ENCODE results near the gene PFN3. TPM values are rescaled to one million over a fixed set of nuclear protein-coding genes. Genes with fewer than 3 reads are reported as not detected.
A peak's percentile ranks its signal among the peaks of the same experiment; 100 is the strongest.

PFN3 gene
- total RNA-seq, 3 donors from 2014 or later (not counting 1 experiment from before 2014, with no cell fraction given): not detected

GRCh38 chr5:177434437-177434836 lies 34.0 kb upstream of the PFN3 start:
- H3K4me1 ChIP-seq (ENCODE audit: control insufficient read depth, insufficient read depth, low read length): peaks cover 84% of the 10 kb centered on the region
- H3K4me3 Mint-ChIP-seq: peak overlapping the region; percentile 37
- ATAC-seq: peak; percentile 21 to 44 (median 22)

GRCh38 chr5:177433658-177434217 lies 33.3 kb upstream of the PFN3 start:
- peaks cover 77% of the 10 kb centered on the region for H3K36me3 ChIP-seq (ENCODE audit: control insufficient read depth, insufficient read depth, low read length)
- intact Hi-C loops (cut with micrococcal nuclease): no loop called here
- ATAC-seq (no peak), DNase-seq (no peak)
- peak overlapping the region; percentile 93 for H3K27ac ChIP-seq (ENCODE audit: low read length)
- H3K4me1 ChIP-seq (ENCODE audit: control insufficient read depth, insufficient read depth, low read length): peaks cover 91% of the 10 kb centered on the region
- peak overlapping the region; percentile 94 to 99 for H3K27ac Mint-ChIP-seq
- no peaks in the 10 kb centered on the region for H3K9me3 ChIP-seq (ENCODE audit: control insufficient read depth, insufficient read depth, low read length)
- WGBS (ENCODE audit: insufficient coverage): 92% methylated on average over 26 of the region's 29 CpGs
- H3K36me3 Mint-ChIP-seq: no peaks in the 10 kb centered on the region
- TF ChIP-seq CTCF (IDR thresholded peaks at IDR 0.05): no peak
- H3K4me3 Mint-ChIP-seq: peak overlapping the region; percentile 55
- no peaks in the 10 kb centered on the region for H3K27me3 ChIP-seq (ENCODE audit: control insufficient read depth, insufficient read depth, low read length)
- H3K9me3 Mint-ChIP-seq: no peaks in the 10 kb centered on the region
- H3K4me3 ChIP-seq (ENCODE audit: low read length): no peak overlapping the region
- H3K27me3 Mint-ChIP-seq (ENCODE audit: low read depth in 2 of 2): no peaks in the 10 kb centered on the region
- H3K4me1 Mint-ChIP-seq: peaks cover 40 to 70% of the 10 kb centered on the region in 2 donors

More at GRCh38 chr5:177434437-177434836, 34.0 kb upstream of the PFN3 start:
- Mint-ChIP-seq H3K27ac (peak overlapping the region; percentile 70 to 94), H3K4me1 (peaks cover 33 to 65% of the 10 kb centered on the region in 2 donors), H3K27me3 (ENCODE audit: low read depth in 2 of 2) (no peaks in the 10 kb centered on the region), H3K36me3 (no peaks in the 10 kb centered on the region), H3K9me3 (no peaks in the 10 kb centered on the region)
- Histone ChIP-seq H3K27me3 (ENCODE audit: control insufficient read depth, insufficient read depth, low read length) (no peaks in the 10 kb centered on the region), H3K36me3 (ENCODE audit: control insufficient read depth, insufficient read depth, low read length) (peaks cover 81% of the 10 kb centered on the region), H3K27ac (ENCODE audit: low read length) (peak overlapping the region; percentile 12), H3K9me3 (ENCODE audit: control insufficient read depth, insufficient read depth, low read length) (no peaks in the 10 kb centered on the region), H3K4me3 (ENCODE audit: low read length) (no peak overlapping the region)
- 57% methylated on average over 8 of the region's 8 CpGs for WGBS (ENCODE audit: insufficient coverage)
- no peak for TF ChIP-seq CTCF (IDR thresholded peaks at IDR 0.05)
- intact Hi-C loops (cut with micrococcal nuclease): no loop called here
- DNase-seq: peak in 1 of 2 donors; percentile 71

GRCh38 chr5:177432839-177433657 lies 32.6 kb upstream of the PFN3 start:
- no peaks in the 10 kb centered on the region for H3K9me3 ChIP-seq (ENCODE audit: control insufficient read depth, insufficient read depth, low read length)
- no peaks in the 10 kb centered on the region for H3K27me3 ChIP-seq (ENCODE audit: control insufficient read depth, insufficient read depth, low read length)
- no peak for ATAC-seq
- H3K27ac ChIP-seq (ENCODE audit: low read length): peak overlapping the region; percentile 93
- H3K36me3 ChIP-seq (ENCODE audit: control insufficient read depth, insufficient read depth, low read length): peaks cover 70% of the 10 kb centered on the region
- peak overlapping the region; percentile 94 to 99 for H3K27ac Mint-ChIP-seq
- no peak for DNase-seq
- no peaks in the 10 kb centered on the region for H3K36me3 Mint-ChIP-seq
- no peak overlapping the region for H3K4me3 ChIP-seq (ENCODE audit: low read length)
- peak overlapping the region; percentile 55 for H3K4me3 Mint-ChIP-seq
- intact Hi-C loops (cut with micrococcal nuclease): no loop called here
- H3K9me3 Mint-ChIP-seq: no peaks in the 10 kb centered on the region
- H3K4me1 ChIP-seq (ENCODE audit: control insufficient read depth, insufficient read depth, low read length): peaks cover 95% of the 10 kb centered on the region
- TF ChIP-seq CTCF (IDR thresholded peaks at IDR 0.05): no peak
- WGBS (ENCODE audit: insufficient coverage): 92% methylated on average over 25 of the region's 25 CpGs
- no peaks in the 10 kb centered on the region for H3K27me3 Mint-ChIP-seq (ENCODE audit: low read depth in 2 of 2)
- H3K4me1 Mint-ChIP-seq: peaks cover 43 to 72% of the 10 kb centered on the region in 2 donors
